Epidermal melanocyte (primary cell): Measurements from ENCODE around the gene MRPS21.
A peak's percentile ranks its signal among the peaks of the same experiment; 100 is the strongest.

Experiments
- DNase-seq: peaks from one replicate; pipeline ENCODE4 v3.0.0; 2011; ENCODE audit warnings: low spot score; ENCODE audit not compliant: insufficient read length

Gene MRPS21

GRCh38 chr1:150293433-150294253, at the start of gene MRPS21:
Gene MRPS21, plus strand, starts transcription at chr1:150293861. Its CDS starts 506 bp downstream, at chr1:150294367.
- peak; percentile 68 for DNase-seq

- DNase-seq = no peak
Measured at GRCh38 chr1:150249936-150250335, 43.7 kb upstream of the MRPS21 start.

GRCh38 chr1:150256198-150256553, 37.5 kb upstream of the MRPS21 start:
- no peak for DNase-seq

GRCh38 chr1:150256554-150257341, 36.9 kb upstream of the MRPS21 start:
- DNase-seq = no peak

GRCh38 chr1:150257624-150258585, 35.8 kb upstream of the MRPS21 start, which contains the start of gene CA14:
Gene CA14, plus strand, starts transcription at chr1:150257774. Its CDS starts 355 bp downstream, at chr1:150258129.
- no peak for DNase-seq

GRCh38 chr1:150259217-150259616, 34.4 kb upstream of the MRPS21 start:
- DNase-seq = no peak

GRCh38 chr1:150259758-150260669, 33.6 kb upstream of the MRPS21 start:
- DNase-seq = no peak

DNA sequence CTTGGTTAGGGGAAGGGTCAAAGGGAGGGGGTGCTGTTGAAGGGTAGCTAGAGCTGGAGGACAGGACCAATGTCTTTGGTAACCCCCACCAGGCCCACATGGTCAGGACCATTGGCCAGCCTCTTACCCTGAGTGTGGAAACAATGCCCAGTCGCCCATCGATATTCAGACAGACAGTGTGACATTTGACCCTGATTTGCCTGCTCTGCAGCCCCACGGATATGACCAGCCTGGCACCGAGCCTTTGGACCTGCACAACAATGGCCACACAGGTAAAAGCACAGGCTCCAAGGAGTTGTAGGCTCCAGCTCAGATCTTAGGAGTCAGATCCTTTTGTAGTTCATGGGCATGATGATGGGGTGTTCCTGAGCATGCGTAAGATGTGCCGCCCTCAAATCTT, 32.3 kb upstream of the MRPS21 start:
- DNase-seq = no peak

- no peak for DNase-seq
Measured at GRCh38 chr1:150262388-150263320, 31.0 kb upstream of the MRPS21 start.

DNA sequence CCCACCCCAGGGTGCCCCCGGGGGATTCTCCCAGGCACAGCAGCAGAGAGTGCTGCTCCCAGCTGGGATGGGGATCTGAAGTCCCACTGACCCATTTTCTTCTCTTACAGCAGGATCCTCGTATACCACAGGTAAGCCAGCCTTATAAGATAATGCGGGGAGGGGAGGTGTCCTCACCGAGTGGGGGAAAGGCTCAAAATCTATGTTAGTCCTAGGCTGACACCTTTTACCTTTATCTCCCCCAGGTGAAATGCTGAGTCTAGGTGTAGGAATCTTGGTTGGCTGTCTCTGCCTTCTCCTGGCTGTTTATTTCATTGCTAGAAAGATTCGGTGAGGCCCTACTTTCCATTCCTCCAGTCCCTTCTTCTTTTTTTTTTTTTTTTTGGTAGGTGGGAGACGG, 30.1 kb upstream of the MRPS21 start:
- no peak for DNase-seq

- DNase-seq = no peak
Measured at GRCh38 chr1:150267896-150268295, 25.8 kb upstream of the MRPS21 start.

- DNase-seq = no peak
Measured at GRCh38 chr1:150268340-150268704, 25.3 kb upstream of the MRPS21 start.

GRCh38 chr1:150268705-150269403, 24.8 kb upstream of the MRPS21 start, which contains the start of gene APH1A:
Gene APH1A, minus strand, starts transcription at chr1:150269016. Its CDS starts 206 bp downstream, at chr1:150268810.
- DNase-seq = peak; percentile 97

GRCh38 chr1:150269451-150269850, 24.2 kb upstream of the MRPS21 start:
- DNase-seq = no peak

- no peak for DNase-seq
Measured at GRCh38 chr1:150271291-150271959, 22.2 kb upstream of the MRPS21 start.

DNA sequence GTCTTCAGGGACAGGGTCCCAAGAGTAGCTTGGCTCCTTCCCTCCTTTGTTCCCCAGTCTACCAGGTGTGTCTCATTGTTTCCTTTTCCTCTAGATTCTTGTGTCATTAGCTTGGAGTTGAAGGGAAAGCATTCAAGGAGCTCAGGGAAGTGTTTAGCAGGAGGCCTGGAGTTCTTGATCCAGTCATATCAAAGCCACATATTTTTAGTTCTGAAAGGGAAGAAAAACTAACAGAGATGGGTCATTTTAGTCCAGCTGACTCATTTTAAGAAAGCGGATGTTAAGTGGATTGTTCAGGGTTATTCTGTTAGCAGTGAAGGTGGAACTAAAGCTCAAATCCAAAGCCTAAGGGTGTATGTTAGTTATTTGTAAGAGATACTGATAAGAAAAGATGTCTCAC, 20.4 kb upstream of the MRPS21 start:
- DNase-seq = no peak

DNA sequence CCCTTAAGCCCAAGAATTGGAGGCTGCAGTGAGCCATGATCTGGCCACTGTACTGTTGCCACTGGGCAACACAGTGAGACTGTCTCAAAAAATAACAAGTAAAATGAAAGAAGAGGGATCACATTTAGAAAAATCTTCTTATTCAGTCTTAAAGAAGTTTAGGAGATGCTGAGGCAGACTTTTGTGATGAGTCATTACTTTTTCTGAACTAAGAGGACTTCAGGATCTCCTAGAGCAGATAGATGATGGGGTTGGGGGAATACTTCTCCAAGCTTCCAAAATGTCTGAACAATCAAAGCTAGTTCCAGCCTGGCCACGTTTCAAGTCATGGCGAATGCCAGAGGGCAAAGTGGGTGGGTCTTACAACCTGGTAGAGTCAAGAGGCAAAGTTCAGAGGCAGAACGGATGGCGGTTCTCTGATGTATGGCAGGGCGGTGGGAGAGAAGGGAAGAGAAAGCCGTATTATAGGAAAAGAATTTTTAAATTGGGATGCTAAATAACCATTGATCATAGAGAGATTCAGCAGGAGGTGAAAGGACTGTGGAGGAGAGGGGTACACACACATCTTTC, 13.4 kb upstream of the MRPS21 start:
- no peak for DNase-seq
